Measurements from ENCODE around the gene APOL2. TPM values are rescaled to one million over a fixed set of nuclear protein-coding genes. Genes with fewer than 3 reads are reported as not detected.

The APOL2 gene
- total RNA-seq, 4 donors from 2014 or later: 14.6 to 44.5 (median 23.5) TPM

- H3K36me3 ChIP-seq: no peaks in the 10 kb centered on the region
- no peak for DNase-seq
- intact Hi-C loops (cut with DNase I): loop anchor here (10.0 kb wide), 1 partner anchor 77 kb away; no protein-coding TSS in a partner anchor
- H3K27ac ChIP-seq: peak overlapping the region in 2 of 4 donors; percentile 64 to 72
- no peaks in the 10 kb centered on the region for H3K27me3 ChIP-seq
- H3K9me3 ChIP-seq: no peaks in the 10 kb centered on the region
- TF ChIP-seq POLR2A (IDR thresholded peaks at IDR 0.05) (no peak), CTCF (IDR thresholded peaks at IDR 0.05) (no peak)
- H3K4me1 ChIP-seq: peaks cover 9 to 57% (median 18%) of the 10 kb centered on the region in 3 donors
- WGBS, 2 donors: 64 to 69% methylated on average over 7 to 8 of the region's 8 CpGs
- H3K4me3 ChIP-seq: no peak overlapping the region
Measured at GRCh38 chr22:36197514-36198146, 41.7 kb downstream of the APOL2 start.

- WGBS, 2 donors: 31 to 33% methylated on average over 2 to 4 of the region's 5 CpGs
- Histone ChIP-seq H3K27ac (peak overlapping the region in 2 of 4 donors; percentile 64 to 72), H3K27me3 (no peaks in the 10 kb centered on the region), H3K36me3 (no peaks in the 10 kb centered on the region), H3K4me3 (no peak overlapping the region), H3K4me1 (peaks cover 6 to 51% (median 16%) of the 10 kb centered on the region in 3 donors), H3K9me3 (no peaks in the 10 kb centered on the region)
- intact Hi-C loops (cut with DNase I): loop anchor here (10.0 kb wide), 1 partner anchor 78 kb away; no protein-coding TSS in a partner anchor
- DNase-seq: no peak
- TF ChIP-seq POLR2A (IDR thresholded peaks at IDR 0.05): no peak
- TF ChIP-seq CTCF (IDR thresholded peaks at IDR 0.05): no peak
Measured at GRCh38 chr22:36197065-36197440, 42.3 kb downstream of the APOL2 start.

- no peak for DNase-seq
- WGBS, 2 donors: 60 to 65% methylated on average over 5 to 6 of the region's 6 CpGs
- Histone ChIP-seq H3K4me3 (no peak overlapping the region), H3K36me3 (no peaks in the 10 kb centered on the region), H3K27ac (peak overlapping the region in 2 of 4 donors; percentile 64 to 72), H3K27me3 (no peaks in the 10 kb centered on the region), H3K4me1 (peaks cover 0 to 49% (median 10%) of the 10 kb centered on the region in 3 donors), H3K9me3 (no peaks in the 10 kb centered on the region)
- no peak for TF ChIP-seq POLR2A (IDR thresholded peaks at IDR 0.05)
- no peak for TF ChIP-seq CTCF (IDR thresholded peaks at IDR 0.05)
- intact Hi-C loops (cut with DNase I): loop anchor here (10.0 kb wide), 1 partner anchor 78 kb away; no protein-coding TSS in a partner anchor
Measured at GRCh38 chr22:36196254-36197064, 42.9 kb downstream of the APOL2 start.

GRCh38 chr22:36194971-36195370, 44.4 kb downstream of the APOL2 start:
- H3K9me3 ChIP-seq: no peaks in the 10 kb centered on the region
- intact Hi-C loops (cut with DNase I): loop anchor here (10.0 kb wide), 1 partner anchor 80 kb away; no protein-coding TSS in a partner anchor
- H3K4me3 ChIP-seq: no peak overlapping the region
- no peak for TF ChIP-seq POLR2A (IDR thresholded peaks at IDR 0.05)
- peak; percentile 62 to 75 (median 70) for TF ChIP-seq CTCF (IDR thresholded peaks at IDR 0.05)
- H3K27ac ChIP-seq: no peak overlapping the region
- no peaks in the 10 kb centered on the region for H3K27me3 ChIP-seq
- H3K4me1 ChIP-seq: peaks cover 0 to 43% (median 10%) of the 10 kb centered on the region in 3 donors
- 38 to 58% methylated on average over 4 to 5 of the region's 5 CpGs for WGBS, 2 donors
- no peaks in the 10 kb centered on the region for H3K36me3 ChIP-seq
- DNase-seq: no peak

DNA sequence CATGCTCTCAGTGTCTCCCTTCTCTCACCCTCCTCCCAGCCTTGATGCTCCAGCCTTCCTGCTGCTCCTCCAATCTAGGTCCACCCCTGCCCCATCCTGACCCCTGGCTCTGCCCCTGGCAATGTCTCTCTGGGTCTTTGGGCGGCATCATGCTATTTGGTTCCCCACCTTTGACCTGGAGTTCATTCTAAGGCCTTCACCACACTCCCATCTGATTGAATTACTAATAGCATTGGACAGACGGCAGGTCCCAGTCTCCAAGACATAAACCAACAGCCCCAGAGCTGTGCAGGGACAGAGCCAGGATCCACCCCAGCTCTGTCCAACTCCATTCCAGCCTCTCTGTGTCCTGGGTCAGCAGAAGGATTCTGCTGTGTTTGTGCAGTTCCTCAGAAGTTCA, 44.9 kb downstream of the APOL2 start:
- no peak overlapping the region for H3K27ac ChIP-seq
- no peaks in the 10 kb centered on the region for H3K9me3 ChIP-seq
- no peaks in the 10 kb centered on the region for H3K27me3 ChIP-seq
- no peak for DNase-seq
- TF ChIP-seq CTCF (IDR thresholded peaks at IDR 0.05): no peak
- no peak for TF ChIP-seq POLR2A (IDR thresholded peaks at IDR 0.05)
- H3K4me3 ChIP-seq: no peak overlapping the region
- H3K36me3 ChIP-seq: no peaks in the 10 kb centered on the region
- H3K4me1 ChIP-seq: peaks cover 0 to 43% (median 10%) of the 10 kb centered on the region in 3 donors
- 60 to 92% methylated on average over 1 to 2 of the region's 2 CpGs for WGBS, 2 donors
- intact Hi-C loops (cut with DNase I): loop anchor here (10.0 kb wide), 1 partner anchor 80 kb away; no protein-coding TSS in a partner anchor

Measured in esophagus squamous epithelium (tissue), 5 donors.